Bronchial epithelial cell (primary cell): ENCODE data around the gene CPSF2. TPM values are rescaled to one million over a fixed set of nuclear protein-coding genes. Genes with fewer than 3 reads are reported as not detected.
A peak's percentile ranks its signal among the peaks of the same experiment; 100 is the strongest.
"Not testable (repeated sequence)": the region's sequence is repeated elsewhere in the genome, so short reads cannot be mapped to it uniquely, and the experiment has no call there.

Source experiments
- DNase-seq: peaks from one replicate; pipeline ENCODE4 v3.0.0-alpha.2; 2010; ENCODE audit warnings: low read depth
- FAIRE-seq: peaks from 2 replicates; lab custom pipeline; 2011; peaks lifted over from hg19 to GRCh38; lab: Jason Lieb, UNC
- H3K27me3 ChIP-seq: 2 replicates; pipeline ENCODE4 v1.5.1; 2011; ENCODE audit warnings: low read length; ENCODE audit not compliant: control insufficient read depth, insufficient read depth
- H3K36me3 ChIP-seq: 2 replicates; pipeline ENCODE4 v1.5.1; 2011; ENCODE audit warnings: low read length; ENCODE audit not compliant: control insufficient read depth, insufficient read depth
- H3K4me3 ChIP-seq: 2 replicates; pipeline ENCODE4 v1.5.1; 2011; ENCODE audit warnings: mild to moderate bottlenecking, low read depth, low read length, control low read depth
- total RNA-seq: library from RNA; depleted of rRNA; stranded (reverse); fragments of >200 nt; gene quantifications from 2 replicates; pipeline ENCODE4 v1.2.1, GENCODE V29; 2014
- TF ChIP-seq, protein P1 (sequence below): IDR thresholded peaks from 2 replicates; pipeline ENCODE4 v1.5.1; 2011; ENCODE audit warnings: mild to moderate bottlenecking, moderate library complexity, low read length, control low read depth, inconsistent platforms; ENCODE audit not compliant: insufficient read depth, severe bottlenecking

CPSF2 gene
- total RNA-seq, 1 donor from 2014 or later: 33.4 TPM

DNA sequence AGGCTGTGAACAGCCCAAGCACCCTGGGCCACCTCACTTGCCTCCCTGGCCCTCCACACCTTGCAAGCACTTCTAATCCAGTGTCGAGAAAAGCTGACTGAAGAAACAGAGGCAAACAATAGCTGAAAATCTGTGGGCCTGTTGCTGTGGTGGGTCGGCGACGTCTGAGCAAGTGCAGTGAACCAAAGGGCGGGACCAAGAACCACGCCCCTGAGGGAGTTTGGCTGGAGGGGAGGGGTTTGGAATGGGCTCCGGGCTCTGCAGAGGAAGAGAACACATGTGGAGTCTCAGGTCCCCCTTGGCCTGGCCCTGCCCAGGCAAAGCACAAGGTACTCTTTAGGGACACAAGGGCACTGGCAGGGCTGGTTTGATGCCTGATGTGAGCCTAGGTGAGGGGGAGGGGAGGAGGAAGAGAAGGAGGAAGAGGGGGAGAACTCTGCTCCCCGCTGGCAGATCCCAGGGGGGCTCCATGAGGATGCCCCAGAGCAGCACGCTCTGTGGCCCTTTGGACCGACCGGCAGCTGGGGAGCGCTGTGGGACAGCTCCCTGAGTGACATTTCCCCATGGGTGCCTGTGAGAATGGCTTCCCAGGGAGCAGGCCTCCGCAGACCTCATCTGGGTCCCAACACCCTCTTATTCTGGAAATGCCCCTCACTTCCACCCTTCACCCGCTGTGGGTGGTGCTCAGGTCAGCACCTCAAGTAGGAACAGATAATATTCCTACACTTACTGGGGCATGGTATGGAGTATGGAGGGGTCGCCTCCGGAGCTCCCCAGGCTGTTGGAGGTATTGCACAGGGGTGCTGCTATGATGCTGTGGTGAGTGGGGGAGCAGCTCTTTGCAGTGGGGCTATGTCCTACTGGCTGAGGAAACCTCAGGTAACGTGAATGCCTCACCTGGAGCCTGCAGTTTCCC lies 85.5 kb downstream of the CPSF2 start:
- FAIRE-seq (no peak), DNase-seq (no peak)
- H3K27me3 ChIP-seq: peaks cover 1% of the 10 kb centered on the region
- no peaks in the 10 kb centered on the region for H3K36me3 ChIP-seq
- TF ChIP-seq, protein P1, sequence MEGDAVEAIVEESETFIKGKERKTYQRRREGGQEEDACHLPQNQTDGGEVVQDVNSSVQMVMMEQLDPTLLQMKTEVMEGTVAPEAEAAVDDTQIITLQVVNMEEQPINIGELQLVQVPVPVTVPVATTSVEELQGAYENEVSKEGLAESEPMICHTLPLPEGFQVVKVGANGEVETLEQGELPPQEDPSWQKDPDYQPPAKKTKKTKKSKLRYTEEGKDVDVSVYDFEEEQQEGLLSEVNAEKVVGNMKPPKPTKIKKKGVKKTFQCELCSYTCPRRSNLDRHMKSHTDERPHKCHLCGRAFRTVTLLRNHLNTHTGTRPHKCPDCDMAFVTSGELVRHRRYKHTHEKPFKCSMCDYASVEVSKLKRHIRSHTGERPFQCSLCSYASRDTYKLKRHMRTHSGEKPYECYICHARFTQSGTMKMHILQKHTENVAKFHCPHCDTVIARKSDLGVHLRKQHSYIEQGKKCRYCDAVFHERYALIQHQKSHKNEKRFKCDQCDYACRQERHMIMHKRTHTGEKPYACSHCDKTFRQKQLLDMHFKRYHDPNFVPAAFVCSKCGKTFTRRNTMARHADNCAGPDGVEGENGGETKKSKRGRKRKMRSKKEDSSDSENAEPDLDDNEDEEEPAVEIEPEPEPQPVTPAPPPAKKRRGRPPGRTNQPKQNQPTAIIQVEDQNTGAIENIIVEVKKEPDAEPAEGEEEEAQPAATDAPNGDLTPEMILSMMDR: no peak
- no peak overlapping the region for H3K4me3 ChIP-seq

DNA sequence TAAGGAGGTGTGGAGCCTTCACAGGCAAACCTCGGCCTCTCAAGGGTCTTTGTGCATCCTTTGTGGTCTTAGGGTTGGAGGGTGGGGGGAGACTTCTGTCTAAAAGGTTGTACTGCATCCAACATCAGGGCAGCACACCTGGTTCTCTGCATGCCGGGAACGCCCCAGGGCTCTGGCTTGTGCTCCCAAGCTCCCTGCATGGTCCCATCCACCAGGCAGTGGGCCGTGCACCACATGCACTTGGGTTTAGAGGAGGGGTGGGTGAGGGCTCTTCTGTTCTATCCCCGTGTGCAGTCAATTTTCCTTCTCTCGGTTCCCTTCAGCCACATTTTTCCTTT lies 86.1 kb downstream of the CPSF2 start:
- FAIRE-seq (no peak), DNase-seq (no peak)
- Histone ChIP-seq H3K4me3 (no peak overlapping the region), H3K36me3 (no peaks in the 10 kb centered on the region), H3K27me3 (peaks cover 1% of the 10 kb centered on the region)
- TF ChIP-seq, protein P1: no peak

DNA sequence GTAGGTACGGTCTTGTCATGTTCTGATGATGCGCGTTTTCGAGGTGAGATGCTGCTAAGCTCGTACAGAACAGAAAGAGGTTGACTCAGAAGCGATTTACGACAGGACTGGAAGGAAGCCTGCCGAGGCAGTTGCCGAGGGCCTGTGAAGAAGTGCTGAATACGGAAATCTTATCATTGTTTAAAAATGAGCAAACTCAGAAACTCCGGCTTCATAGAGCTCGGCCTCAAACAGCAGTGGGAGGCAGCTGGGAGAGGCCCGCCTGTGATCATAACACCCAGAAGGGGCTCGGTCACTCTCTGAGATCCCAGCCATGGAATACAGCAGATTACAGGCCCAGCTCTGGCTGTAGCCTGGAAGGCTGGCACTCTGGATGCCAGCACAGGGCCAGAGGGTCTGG lies 87.4 kb downstream of the CPSF2 start:
- peaks cover under 1% of the 10 kb centered on the region for H3K27me3 ChIP-seq
- H3K4me3 ChIP-seq: no peak overlapping the region
- TF ChIP-seq, protein P1: no peak
- no peaks in the 10 kb centered on the region for H3K36me3 ChIP-seq
- DNase-seq (no peak), FAIRE-seq (no peak)

DNA sequence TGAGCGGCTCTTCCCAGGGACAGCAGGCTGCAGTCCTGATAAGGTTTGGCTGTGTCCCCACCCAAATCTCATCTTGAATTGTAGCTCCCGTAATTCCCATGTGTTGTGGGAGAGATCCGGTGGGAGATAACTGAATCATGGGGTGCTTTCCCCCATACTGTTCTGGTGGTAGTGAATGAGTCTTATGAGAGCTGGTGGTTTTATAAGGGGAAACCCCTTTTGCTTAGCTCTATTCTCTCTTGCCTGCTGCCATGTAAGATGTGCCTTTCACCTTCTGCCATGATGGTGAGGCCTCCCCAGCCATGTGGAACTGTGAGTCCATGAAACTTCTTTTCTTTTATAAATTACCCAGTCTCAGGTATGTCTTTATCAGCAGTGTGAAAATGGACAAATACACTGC lies 91.4 kb downstream of the CPSF2 start:
- DNase-seq, FAIRE-seq, H3K4me3 ChIP-seq, H3K27me3 ChIP-seq, H3K36me3 ChIP-seq: not testable (repeated sequence)

DNA sequence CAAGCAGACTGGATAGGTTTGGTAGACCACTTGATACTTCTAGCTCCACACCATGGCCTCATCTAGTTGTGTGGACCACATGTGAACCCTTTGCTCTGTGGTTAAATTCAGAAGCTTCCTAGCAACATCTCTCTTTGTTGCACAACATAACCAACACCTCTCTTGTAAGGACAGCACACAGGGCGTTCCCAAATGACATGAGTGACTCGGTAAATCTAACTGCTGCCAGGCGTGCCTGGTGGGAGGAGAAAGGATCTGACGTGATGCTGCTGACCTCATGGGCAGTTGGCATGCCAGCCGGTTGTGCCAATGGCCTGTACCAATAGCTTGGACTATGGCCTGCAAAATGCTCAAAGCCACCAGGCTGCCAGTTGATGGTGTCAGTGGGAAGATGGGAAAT lies 93.8 kb downstream of the CPSF2 start:
- no peak overlapping the region for H3K4me3 ChIP-seq
- no peaks in the 10 kb centered on the region for H3K36me3 ChIP-seq
- DNase-seq (peak; percentile 5), FAIRE-seq (peak; percentile 36)
- TF ChIP-seq, protein P1: no peak
- H3K27me3 ChIP-seq: no peaks in the 10 kb centered on the region

DNA sequence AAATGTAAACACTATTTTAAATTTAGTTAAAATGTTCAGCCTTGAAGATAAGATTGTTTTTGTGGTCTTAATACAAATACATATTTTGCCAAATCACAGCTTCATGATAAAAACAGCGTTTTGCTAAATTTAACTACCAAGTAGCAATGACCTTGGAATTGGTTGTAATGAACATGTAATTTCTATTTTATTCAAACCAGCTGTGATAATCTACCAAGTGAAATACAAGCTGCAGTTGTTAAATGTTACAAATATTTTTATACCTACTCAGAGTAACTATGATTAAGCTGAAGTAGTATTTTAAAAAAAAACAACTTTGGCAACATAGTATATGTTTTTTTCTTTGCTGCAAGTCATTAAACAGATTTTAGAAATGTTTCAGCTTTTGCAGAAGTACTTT lies 96.2 kb downstream of the CPSF2 start:
- no peak for DNase-seq
- H3K27me3 ChIP-seq: no peaks in the 10 kb centered on the region
- TF ChIP-seq, protein P1: no peak
- H3K36me3 ChIP-seq: no peaks in the 10 kb centered on the region
- no peak overlapping the region for H3K4me3 ChIP-seq
- no peak for FAIRE-seq

Other genes starting within 250 kb of the CPSF2 start
- gene FBLN5, start 174.3 kb upstream of the CPSF2 start, total RNA-seq: under 0.01 and 0.26 TPM in 2 replicates
- gene TRIP11, start 81.9 kb upstream of the CPSF2 start, total RNA-seq: 13.2 and 23.8 TPM in 2 replicates
- gene ATXN3, start 15.4 kb upstream of the CPSF2 start, total RNA-seq: 34.2 and 67.0 TPM in 2 replicates
- gene NDUFB1, start 263 bp upstream of the CPSF2 start, total RNA-seq: 60.8 and 151 TPM in 2 replicates
- gene SLC24A4, start 201.2 kb downstream of the CPSF2 start, total RNA-seq: not detected in 2 replicates